PC-9 (cell line): ENCODE results near the gene R3HDM2.

Source experiments
- CTCF ChIP-seq: fragments of 200-600 bp; sonication (generic); conservative IDR thresholded peaks from 2 replicates; pipeline ENCODE4 v1.6.1; 2017; ENCODE audit warnings: mixed run types, antibody characterized with exemption, mild to moderate bottlenecking, moderate library complexity
- EZH2 ChIP-seq: fragments of 200-600 bp; sonication (generic); IDR thresholded peaks from 2 replicates; pipeline ENCODE4 v1.8.0; 2017; ENCODE audit warnings: antibody characterized with exemption, low read depth

DNA sequence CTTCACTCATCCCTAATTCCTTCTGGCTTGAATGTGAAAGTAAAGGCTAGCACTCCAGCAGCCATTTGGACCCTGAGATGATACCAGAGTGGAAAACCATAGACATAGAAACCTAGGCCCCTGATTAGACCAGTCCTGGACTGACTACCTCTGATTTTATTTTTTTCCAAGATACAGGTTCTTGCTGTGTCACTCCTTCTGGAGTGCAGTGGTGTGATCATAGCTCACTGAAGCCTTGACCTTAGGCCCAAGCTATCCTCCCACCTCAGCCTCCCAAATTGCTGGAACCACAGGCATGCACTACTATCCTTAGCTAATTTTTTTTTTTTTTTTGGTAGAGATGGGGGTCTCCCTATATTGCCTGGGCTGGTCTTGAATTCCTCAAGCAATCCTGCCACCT, 105.4 kb downstream of the R3HDM2 start:
- TF ChIP-seq CTCF (no peak), EZH2 (no peak)
